OCI-M2 (cell line): Measurements from ENCODE around the gene REXO1.
"Not testable (repeated sequence)": the region's sequence is repeated elsewhere in the genome, so short reads cannot be mapped to it uniquely, and the experiment has no call there.

Experiments
- DNase-seq: peaks from one replicate; lab custom pipeline; 2025; ENCODE audit not compliant: unreplicated experiment; lab: John Stamatoyannopoulos, UW

Gene REXO1

GRCh38 chr19:1799695-1800342, 48.5 kb downstream of the REXO1 start:
- DNase-seq, result no peak

GRCh38 chr19:1797313-1797712, 51.0 kb downstream of the REXO1 start:
- DNase-seq, result not testable (repeated sequence)

- DNase-seq, result no peak
Observed at GRCh38 chr19:1796395-1797142, 51.7 kb downstream of the REXO1 start.

GRCh38 chr19:1794424-1795172, 53.7 kb downstream of the REXO1 start:
- no peak for DNase-seq

- no peak for DNase-seq
Observed at GRCh38 chr19:1791879-1792278, 56.4 kb downstream of the REXO1 start.

- no peak for DNase-seq
Observed at GRCh38 chr19:1790054-1790792, 58.1 kb downstream of the REXO1 start.

GRCh38 chr19:1789261-1790041, 58.8 kb downstream of the REXO1 start:
- no peak for DNase-seq

GRCh38 chr19:1787116-1787515, 61.2 kb downstream of the REXO1 start:
- no peak for DNase-seq

GRCh38 chr19:1786668-1787067, 61.6 kb downstream of the REXO1 start:
- DNase-seq, result no peak

- no peak for DNase-seq
Observed at GRCh38 chr19:1785310-1785709, 63.0 kb downstream of the REXO1 start.

- no peak for DNase-seq
Observed at GRCh38 chr19:1783874-1784273, 64.4 kb downstream of the REXO1 start.

GRCh38 chr19:1783354-1783753, 64.9 kb downstream of the REXO1 start:
- no peak for DNase-seq

- DNase-seq, result no peak
Observed at GRCh38 chr19:1782521-1782920, 65.8 kb downstream of the REXO1 start.

GRCh38 chr19:1780272-1780958, 67.9 kb downstream of the REXO1 start:
- DNase-seq, result no peak

- no peak for DNase-seq
Observed at GRCh38 chr19:1779574-1779973, 68.7 kb downstream of the REXO1 start.

GRCh38 chr19:1777149-1777548, 71.1 kb downstream of the REXO1 start:
- DNase-seq, result no peak

- DNase-seq, result no peak
Observed at GRCh38 chr19:1776606-1777147, 71.6 kb downstream of the REXO1 start.

GRCh38 chr19:1775951-1776605, 72.2 kb downstream of the REXO1 start:
- no peak for DNase-seq
